HG03139 (cell line): Measurements from ENCODE around the gene GRM5.
"Not testable (repeated sequence)": the region's sequence is repeated elsewhere in the genome, so short reads cannot be mapped to it uniquely, and the experiment has no call there.

Experiments
- ATAC-seq: cut with Tn5 transposase; IDR thresholded peaks from one replicate; pipeline ENCODE4 v1.9.1; 2021; ENCODE audit not compliant: unreplicated experiment

The GRM5 gene

GRCh38 chr11:88544656-88545280 is 521.0 kb downstream of the GRM5 start:
- ATAC-seq = no peak

GRCh38 chr11:88543902-88544655 is 521.7 kb downstream of the GRM5 start:
- ATAC-seq = peak; percentile 99

- no peak for ATAC-seq
Measured at GRCh38 chr11:88541006-88541405, 524.8 kb downstream of the GRM5 start.

GRCh38 chr11:88538098-88538497 is 527.7 kb downstream of the GRM5 start:
- no peak for ATAC-seq

- ATAC-seq = no peak
Measured at GRCh38 chr11:88537613-88538012, 528.2 kb downstream of the GRM5 start.

- no peak for ATAC-seq
Measured at GRCh38 chr11:88536616-88537265, 529.0 kb downstream of the GRM5 start.

GRCh38 chr11:88535916-88536547 is 529.8 kb downstream of the GRM5 start:
- ATAC-seq = peak; percentile 89

GRCh38 chr11:88535266-88535665 is 530.5 kb downstream of the GRM5 start:
- no peak for ATAC-seq

- not testable (repeated sequence) for ATAC-seq
Measured at GRCh38 chr11:88534706-88535105, 531.1 kb downstream of the GRM5 start.

- no peak for ATAC-seq
Measured at GRCh38 chr11:88534185-88534584, 531.6 kb downstream of the GRM5 start.

- ATAC-seq = no peak
Measured at GRCh38 chr11:88533001-88533400, 532.8 kb downstream of the GRM5 start.

GRCh38 chr11:88531831-88532230 is 534.0 kb downstream of the GRM5 start:
- ATAC-seq = no peak

GRCh38 chr11:88529426-88529825 is 536.4 kb downstream of the GRM5 start:
- ATAC-seq = no peak

- no peak for ATAC-seq
Measured at GRCh38 chr11:88523386-88524071, 542.3 kb downstream of the GRM5 start.

GRCh38 chr11:88522624-88523385 is 543.0 kb downstream of the GRM5 start:
- no peak for ATAC-seq

- ATAC-seq = no peak
Measured at GRCh38 chr11:88521799-88522201, 544.0 kb downstream of the GRM5 start.

- no peak for ATAC-seq
Measured at GRCh38 chr11:88521399-88521798, 544.4 kb downstream of the GRM5 start.

- ATAC-seq = no peak
Measured at GRCh38 chr11:88520391-88520790, 545.4 kb downstream of the GRM5 start.

GRCh38 chr11:88515002-88515401 is 550.8 kb downstream of the GRM5 start:
- no peak for ATAC-seq

- ATAC-seq = no peak
Measured at GRCh38 chr11:88511006-88511405, 554.8 kb downstream of the GRM5 start.
